Activated T-cell treated with anti-CD3 and anti-CD28 coated beads for 1 hour (primary cell): ENCODE data around the gene RIC8B.
"Not testable (repeated sequence)": the region's sequence is repeated elsewhere in the genome, so short reads cannot be mapped to it uniquely, and the experiment has no call there.

Experiments used
- DNase-seq: peaks from one replicate; pipeline ENCODE4 v3.0.0-alpha.2; 2020; ENCODE audit warnings: low read depth

RIC8B gene, protein sequence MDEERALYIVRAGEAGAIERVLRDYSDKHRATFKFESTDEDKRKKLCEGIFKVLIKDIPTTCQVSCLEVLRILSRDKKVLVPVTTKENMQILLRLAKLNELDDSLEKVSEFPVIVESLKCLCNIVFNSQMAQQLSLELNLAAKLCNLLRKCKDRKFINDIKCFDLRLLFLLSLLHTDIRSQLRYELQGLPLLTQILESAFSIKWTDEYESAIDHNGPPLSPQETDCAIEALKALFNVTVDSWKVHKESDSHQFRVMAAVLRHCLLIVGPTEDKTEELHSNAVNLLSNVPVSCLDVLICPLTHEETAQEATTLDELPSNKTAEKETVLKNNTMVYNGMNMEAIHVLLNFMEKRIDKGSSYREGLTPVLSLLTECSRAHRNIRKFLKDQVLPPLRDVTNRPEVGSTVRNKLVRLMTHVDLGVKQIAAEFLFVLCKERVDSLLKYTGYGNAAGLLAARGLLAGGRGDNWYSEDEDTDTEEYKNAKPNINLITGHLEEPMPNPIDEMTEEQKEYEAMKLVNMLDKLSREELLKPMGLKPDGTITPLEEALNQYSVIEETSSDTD

DNA sequence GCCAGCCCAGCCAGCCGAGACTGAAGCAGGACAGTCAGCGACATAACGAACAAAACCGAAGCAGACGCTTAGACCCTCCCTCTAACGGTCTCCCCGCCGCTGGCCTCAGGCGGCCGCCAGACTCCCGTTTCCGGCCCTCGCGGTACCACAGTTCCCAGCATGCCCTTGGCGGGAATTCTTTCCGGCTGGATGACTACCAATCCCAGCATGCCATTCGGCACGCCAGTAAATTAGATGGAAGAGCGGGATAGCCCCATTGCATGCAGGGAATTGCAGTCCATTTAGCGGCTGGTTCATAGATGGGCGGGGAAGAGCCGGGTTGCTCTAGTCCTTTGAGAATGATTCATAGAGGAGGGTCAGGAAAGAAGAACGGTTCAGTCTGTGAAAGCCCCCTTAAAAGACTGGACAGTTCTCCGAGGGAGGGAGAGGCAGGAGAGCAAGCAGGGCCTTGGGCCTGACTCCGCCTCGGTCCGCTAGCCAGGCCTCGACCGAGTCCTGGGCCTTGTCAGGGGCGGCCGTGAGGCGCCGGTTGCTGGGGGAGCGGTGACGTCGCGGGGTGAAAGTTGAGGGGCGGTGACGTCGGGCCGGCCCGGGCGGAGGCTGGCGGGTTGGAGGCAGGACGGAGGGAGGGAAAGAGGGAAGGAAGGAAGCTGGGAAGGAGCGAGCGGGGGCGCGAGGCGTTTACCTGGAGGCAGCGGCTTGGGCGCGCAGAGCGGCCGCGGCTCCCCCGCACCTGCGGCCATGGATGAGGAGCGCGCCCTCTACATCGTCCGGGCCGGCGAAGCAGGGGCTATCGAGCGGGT, at the start of gene RIC8B:
TSS of gene RIC8B (plus strand) at position 678 of the 803 bp plus-strand sequence. CDS start at position 742, 64 bp downstream.
- DNase-seq = peak; percentile 57

DNA sequence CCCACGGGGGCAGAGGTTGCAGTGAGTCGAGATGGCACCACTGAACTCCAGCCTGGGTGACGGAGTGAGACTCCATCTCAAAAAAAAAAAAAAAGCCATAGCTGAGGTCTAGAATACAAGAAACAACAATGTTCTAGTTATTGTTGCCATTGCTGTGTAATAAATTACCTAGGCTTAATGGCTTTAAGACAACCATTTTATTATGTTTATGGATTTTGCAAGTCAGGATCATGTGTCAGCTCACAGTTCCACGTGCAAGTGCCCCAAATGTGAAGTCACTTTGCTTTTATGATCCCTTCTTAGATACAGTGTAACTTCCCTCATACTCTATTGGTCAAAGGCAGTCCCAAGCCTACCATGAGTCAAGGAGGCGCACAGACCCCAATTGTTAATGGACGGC, 49.5 kb upstream of the RIC8B start:
- DNase-seq = no peak

DNA sequence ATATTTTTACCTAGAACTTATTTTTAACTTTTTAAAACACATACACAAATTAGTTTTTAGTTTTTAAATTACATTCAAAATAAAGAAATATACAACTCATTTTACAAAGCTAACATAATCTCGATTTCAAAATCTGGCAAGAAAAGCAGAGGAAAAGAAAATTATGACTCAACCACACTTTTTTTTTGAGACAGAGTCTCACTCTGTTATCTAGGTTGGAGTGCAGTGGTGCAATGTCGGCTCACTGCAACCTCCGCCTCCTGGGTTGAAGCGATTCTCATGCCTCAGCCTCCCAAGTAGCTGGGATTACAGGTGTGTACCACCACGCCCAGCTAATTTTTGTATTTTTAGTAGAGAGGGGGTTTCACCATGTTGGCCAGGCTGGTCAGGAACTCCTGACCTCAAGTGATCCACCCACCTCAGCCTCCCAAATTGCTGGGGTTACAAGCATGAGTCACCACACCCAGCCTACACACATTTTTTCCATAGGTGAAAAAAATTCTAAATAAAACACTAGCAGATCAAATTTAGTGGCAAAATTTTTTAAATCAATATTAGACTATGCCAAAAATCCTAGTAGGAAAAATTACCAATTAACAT, 47.8 kb upstream of the RIC8B start:
- not testable (repeated sequence) for DNase-seq

DNA sequence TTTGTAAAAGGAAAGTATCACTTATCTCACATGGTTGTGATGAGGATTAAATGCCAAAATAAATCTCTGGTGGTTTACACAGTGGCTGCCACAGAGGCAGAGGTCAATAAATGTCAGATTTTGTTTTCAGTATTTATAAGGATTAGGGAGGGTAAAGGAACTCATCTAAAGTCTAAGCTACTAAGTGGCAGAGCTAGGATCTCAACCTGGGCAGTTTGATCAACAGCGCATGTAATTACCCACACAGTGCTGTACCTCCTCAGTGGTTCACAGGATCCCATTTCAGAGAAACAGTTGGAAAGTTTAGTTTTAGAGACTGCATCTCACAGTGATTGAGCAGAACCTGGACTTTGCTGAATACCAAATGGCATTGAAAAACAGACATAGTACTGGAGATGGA, 44.9 kb upstream of the RIC8B start:
- DNase-seq = no peak

DNA sequence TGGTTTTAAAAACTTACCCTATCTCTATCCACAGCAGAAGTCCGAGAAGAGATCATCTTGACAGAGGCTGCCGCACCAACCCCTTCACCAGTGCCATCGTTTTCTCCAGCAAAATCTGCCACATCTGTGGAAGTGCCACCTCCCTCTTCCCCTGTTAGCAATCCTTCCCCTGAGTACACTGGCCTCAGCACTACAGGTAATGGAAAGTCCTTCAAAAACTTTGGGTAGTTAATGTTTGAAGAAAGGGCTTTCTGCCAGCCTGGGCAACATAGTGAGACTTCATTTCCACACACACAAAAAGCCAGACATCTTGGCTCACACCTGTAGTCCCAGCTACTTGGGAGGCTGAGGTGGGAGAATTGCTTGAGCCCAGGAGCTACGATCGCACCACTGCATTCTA, 41.6 kb upstream of the RIC8B start:
- no peak for DNase-seq

DNA sequence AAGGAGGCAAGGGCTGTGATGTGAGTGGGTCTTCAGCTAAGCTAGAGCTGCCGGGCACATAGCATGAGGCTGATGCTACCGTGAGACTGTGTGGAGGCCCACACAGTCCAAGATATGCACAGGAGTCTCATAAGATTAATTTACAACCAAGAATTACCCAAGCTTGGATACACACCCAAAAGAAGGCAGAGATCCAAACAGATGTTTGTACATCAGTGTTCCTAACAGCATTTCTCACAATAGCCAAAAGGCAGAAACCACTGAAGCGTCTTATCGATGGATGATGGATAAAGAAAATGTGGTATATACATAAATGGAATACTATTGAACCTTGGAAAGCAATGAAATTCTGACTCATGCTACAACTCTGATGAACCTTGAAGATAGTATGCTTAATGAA, 40.8 kb upstream of the RIC8B start:
- no peak for DNase-seq

DNA sequence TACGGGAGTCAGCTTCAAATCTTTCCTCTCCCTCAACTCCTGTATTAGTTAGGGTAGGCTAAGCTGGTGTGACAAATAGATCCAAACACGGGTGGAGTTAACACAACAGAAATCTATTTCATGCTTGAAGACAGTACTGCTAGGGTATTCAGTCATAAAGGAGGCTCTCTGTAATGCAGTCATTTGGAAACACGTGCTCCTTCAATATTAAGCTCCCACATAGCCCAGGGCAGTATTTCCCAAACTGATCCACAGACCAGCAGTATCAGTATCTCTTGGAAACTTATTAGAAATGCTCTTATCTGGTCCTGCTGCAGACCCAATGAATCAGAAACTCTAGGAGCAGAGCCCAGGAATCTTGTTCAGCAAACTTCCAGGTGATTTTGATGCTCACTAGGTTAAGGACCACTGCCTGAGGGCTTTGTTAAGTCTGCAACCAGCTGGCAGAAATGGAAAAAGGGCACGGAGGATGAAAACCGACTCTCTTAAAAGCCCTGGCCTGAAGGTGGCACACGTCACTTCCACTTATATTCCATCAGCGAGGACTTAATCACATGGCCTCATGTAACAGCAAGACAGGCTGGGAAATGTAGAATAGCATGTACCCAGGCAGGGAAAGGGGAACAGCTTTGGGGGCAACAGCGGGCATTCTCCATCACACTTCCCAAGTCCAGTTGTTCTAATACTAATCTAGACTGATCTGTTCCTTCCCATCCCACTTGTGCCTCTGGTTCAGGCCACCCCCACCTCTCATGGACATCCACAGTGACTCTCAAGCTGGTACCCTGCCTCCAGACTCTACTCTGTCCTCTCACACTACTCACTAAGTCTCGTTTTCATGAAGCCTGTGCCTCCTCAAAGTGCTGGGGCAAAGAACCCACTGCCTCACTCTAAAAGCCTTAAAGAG, 38.2 kb upstream of the RIC8B start:
- no peak for DNase-seq

DNA sequence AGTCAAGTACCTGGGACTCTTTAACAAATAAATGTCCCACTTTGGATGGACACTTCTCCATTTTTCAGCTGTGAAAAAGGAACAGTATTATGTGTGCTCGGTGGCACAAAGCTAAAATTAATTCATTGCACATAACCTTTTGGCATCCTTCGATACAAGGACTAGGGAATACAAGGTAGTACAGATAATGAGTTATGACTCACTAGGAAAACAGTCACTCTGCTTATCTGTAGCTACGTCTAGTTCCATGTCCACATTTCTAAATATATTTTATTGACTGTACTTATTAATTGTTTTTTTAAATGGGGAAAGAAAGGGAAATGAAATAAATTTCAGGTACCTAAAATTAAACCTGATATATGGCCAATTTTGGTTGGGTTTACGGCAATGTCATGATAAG, 35.2 kb upstream of the RIC8B start:
- DNase-seq = no peak

DNA sequence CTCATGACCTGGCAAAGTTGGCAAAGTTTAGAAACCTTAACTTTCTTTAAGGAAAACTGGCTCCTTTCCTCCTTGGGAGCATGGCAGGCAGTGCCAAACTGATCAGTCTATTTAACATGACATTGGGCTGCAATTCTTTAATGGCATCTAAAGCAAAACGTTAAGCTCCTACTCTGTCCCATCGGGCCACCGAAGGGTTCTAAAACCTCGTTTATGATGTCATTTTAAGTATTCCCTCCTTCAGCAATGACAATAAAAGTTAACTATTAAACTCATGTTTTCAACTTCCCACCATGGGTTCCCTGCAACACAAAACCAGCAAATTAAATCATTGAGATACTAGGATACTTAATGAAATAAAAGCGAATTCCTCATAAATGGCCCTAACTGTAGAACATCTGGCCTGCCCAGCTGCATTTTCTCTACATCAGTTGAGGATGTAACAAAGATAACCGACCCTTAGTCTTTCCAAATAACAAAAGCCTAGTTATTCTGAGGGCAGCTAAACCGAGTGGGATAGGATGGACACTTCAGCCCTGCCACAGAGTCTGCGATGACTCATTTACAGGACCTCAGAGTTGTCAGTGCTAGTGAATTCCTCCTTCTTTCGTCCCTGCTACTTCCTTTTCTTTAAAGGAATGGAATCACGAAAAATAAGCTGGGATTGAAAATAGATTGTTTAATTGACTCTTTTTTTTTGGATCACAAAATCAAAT, 34.5 kb upstream of the RIC8B start:
- no peak for DNase-seq

DNA sequence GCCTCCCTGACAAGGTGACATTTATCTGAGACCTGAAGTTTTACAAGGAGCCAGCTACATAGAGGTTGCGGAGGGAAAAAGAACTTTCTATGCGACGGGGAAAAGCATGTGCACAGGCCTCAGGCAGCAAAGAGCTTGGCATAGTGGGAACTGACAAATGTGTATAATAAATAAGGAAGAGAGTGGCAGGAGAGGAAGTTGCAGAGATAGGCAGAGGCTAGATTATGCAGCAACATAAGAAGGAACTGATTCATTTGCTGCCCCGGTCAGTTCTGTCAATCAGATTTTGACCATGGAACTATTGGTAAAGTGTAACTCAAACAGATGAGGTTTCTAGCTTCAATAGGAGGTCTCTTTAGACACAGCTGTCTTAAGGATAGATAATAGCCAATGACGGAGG, 33.7 kb upstream of the RIC8B start:
- DNase-seq = no peak

DNA sequence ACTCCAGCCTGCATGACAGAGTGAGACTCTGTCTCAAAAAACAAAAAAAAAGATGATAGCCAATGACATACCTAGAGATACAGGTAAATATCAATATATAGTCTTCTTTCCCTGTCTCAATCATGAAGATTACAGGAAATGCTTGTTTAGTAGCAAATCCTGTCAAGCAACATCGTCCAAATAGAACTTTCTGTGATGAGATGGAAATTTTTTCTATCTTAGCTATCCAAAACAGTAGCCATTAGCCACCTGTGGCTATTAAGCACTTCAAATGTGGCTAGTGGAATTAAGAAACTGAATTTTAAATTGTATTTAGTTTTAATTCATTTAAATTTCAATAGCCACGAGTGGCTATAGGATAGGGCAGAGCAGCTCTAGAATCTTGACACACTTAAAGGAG, 33.2 kb upstream of the RIC8B start:
- DNase-seq = no peak

DNA sequence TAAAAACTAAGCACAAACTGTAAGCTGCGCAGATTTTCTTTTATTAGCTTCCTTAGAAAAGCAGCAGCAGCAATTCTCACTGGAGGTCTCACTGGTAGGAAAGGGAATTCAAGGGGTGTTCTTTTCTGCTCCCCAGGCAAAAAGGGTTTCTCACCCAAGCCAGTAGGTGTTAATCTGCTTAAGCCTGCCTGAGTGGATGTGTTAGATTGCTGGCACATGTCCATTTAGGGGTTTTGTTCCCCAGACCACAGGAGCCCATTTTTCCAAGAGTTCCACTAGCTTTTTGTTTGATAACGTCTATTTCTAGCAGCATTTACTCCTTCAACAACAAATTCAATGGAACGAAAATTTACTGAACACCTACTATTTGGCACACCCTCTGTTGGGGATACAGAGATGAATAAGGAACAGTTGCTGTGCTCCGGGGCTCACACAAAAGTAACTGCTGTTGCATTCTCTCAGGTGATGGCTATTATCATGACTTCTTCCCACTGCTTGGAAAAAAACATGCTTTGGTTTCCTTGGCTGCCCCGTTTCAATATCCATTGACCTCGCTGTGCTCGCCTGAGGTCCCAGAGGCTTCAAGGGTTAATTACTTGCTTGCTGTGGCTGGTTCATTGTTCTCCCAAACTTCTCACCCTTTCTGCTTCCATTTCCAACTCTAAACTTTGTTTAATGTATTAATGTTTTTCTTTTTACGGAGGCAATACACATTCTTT, 31.1 kb upstream of the RIC8B start:
- no peak for DNase-seq

DNA sequence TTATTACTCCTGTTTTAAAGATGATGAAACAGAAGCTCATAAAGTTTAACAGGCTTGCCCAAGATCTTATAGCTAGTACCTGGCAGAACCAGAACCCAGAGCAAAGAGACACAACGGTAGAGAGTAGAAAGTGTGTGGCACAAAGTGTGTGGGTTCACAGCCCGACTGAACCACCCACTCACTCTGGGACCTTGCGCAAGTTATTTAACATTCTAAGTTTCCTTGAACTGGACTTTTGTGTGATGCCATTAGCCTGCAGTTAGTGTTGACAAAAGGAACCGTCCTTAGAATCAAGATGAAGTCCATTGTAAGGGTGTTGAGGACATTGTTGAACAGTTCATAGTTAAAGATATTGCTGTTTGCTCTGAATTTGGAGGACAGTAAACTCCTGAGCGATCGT, 29.9 kb upstream of the RIC8B start:
- DNase-seq = no peak

DNA sequence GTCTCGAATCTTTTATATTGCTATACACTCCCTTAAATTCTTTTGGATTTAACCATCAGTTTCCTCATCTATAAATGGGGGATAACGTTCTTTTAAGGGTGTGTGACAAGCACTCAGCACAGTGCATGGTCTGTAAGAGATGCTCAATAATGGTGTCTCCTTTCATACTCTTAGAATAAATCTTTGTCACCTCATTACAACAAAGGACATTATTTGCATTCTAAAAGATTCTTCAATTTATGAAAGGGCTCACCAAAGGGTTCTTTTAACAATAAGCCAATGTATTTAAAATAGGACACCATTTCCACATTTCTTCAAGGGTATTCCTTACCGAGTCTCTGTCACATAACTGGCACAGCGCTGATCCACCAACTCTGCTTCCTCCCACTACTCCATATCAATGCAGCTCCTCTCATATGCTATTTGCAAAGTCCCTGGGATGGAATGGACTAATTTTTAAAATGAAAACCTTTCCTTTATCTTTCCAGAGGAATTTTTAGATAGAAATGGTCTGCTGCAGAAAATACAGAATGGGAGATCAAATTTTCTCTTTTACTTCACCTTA, 29.2 kb upstream of the RIC8B start:
- DNase-seq = no peak

DNA sequence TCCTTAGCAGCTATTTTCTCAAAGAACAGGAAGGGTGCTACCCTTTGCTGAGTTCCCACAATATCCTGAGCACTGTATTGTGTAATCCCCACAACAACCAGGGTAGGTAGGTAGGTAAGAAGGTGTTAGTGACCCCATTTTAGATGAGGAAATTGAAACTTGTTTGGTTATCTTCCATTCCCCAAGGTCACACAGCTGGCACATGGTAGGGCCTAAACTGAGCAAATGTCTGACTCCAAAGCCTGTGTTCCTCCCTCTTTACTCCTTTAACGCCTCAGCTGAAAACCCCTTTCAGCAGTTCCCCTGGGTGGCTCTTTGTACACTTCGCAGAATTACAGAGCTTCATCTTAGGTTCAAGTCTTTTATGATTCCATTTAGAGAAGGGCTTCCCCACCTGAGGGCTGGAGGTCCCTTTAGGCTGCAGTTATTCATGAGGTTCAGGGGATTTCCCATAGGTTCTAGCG, 26.5 kb upstream of the RIC8B start:
- DNase-seq = no peak

DNA sequence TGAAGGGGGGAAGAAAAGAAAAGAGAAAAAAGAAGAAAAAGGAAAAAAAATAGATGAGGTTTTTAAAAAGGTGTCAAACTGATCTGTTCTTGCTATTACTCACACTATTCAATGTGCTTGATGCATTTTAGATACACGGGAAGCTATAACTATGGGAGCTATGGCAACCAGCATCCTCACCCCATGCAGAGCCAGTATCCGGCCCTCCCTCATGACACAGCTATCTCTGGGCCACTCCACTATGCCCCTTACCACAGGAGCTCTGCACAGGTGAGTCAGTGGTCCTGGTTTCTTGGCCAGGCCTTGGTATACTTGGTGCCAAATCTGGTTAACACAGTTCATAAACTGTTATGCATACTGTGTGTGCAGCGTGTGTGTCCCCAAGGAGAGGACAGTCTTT, 24.0 kb upstream of the RIC8B start:
- no peak for DNase-seq

DNA sequence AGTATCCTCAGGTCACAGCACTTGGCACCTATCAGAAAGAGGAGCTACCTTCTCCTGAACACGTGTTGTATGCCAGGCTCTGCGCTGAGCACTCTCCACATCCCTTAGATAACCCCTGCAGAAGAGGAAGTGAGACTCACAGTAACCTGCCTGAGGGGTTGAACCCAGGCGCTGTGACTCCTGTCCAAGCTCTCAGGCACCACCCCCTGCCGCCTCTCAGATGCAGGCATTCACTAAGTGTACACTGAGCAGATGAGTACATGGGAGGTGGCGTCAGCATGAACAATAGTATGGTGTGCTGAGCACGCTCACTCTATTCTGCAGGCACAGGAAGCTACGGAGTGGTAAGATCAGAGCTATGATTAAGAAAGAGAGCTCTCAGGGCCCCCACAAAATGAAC, 21.0 kb upstream of the RIC8B start:
- peak; percentile 36 for DNase-seq

DNA sequence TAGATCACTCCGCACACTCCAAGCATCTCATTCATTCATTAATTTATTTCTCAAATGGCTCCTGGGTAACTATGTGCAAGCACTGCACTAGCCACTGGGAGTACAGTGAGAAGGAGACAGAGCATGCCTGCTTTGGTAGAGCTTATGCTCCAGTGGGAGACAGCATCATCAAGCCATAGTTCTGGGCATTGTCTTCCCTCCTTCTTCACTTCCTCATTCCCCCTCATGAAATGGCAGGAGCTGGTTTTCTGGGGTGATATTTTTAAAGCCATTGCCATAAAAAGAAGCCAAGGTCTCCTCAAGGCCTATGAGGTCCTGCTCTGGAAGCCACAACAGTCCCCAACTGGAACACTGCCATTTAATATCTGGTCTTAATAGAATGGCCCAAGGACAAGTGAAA, 20.2 kb upstream of the RIC8B start:
- DNase-seq = no peak

DNA sequence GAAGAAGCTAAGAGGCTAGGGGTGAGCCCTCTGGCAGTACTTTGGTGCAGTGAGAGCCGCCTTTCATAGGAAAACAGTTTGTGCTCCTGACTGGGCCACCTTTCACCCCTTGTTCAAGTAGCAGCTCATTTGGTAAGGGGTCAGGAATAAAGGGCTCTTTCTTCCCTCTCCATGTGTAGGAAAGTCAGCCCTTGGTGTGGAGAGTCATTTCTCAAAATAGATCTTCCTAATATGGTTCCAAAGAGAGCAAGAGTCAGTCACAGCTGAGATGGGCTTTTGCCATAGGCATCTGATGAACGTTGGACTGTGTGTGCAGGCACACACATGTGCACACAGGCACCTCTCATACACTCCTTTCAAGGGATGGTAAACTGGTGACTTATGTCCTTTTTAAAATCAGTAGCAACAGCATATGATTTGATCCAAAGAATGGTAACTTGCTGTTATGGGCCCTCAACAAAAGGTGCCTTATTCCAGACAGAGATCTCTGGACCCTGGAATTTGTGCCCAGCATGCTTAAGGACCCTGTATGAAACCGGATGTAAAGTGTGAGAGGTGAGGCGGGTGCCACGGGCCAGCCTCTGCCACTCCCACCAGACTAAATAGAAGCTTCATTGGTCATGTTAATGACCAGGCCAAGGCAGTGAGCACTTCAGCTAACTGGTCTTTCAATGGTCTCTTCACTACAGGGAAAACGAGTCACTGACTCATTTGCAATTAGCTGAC, 16.7 kb upstream of the RIC8B start:
- no peak for DNase-seq
